ENCODE results near the gene LAIR1.
"Not testable (repeated sequence)": the region's sequence is repeated elsewhere in the genome, so short reads cannot be mapped to it uniquely, and the experiment has no call there.

The LAIR1 gene

GRCh38 chr19:54364775-54365257 lies at the start of gene LAIR1:
Gene LAIR1 (minus strand): TSS chr19:54364931. CDS start chr19:54364804, 127 bp downstream.
- peak; percentile 68 for DNase-seq

GRCh38 chr19:54414156-54414555 lies 49.4 kb upstream of the LAIR1 start:
- no peak for DNase-seq

- DNase-seq: no peak
Observed at GRCh38 chr19:54412877-54413276, 48.1 kb upstream of the LAIR1 start.

GRCh38 chr19:54411033-54411432 lies 46.3 kb upstream of the LAIR1 start:
- no peak for DNase-seq

- DNase-seq: no peak
Observed at GRCh38 chr19:54408456-54409026, 43.8 kb upstream of the LAIR1 start.

GRCh38 chr19:54407780-54408179 lies 43.0 kb upstream of the LAIR1 start:
- DNase-seq: no peak

GRCh38 chr19:54405628-54406027 lies 40.9 kb upstream of the LAIR1 start:
- DNase-seq: no peak

GRCh38 chr19:54403054-54403453 lies 38.3 kb upstream of the LAIR1 start:
- DNase-seq: no peak

GRCh38 chr19:54400913-54401312 lies 36.2 kb upstream of the LAIR1 start:
- no peak for DNase-seq

GRCh38 chr19:54399189-54399588 lies 34.5 kb upstream of the LAIR1 start:
- no peak for DNase-seq

- DNase-seq: no peak
Observed at GRCh38 chr19:54395685-54396084, 31.0 kb upstream of the LAIR1 start.

GRCh38 chr19:54393381-54393780 lies 28.6 kb upstream of the LAIR1 start:
- no peak for DNase-seq

GRCh38 chr19:54392105-54392504 lies 27.4 kb upstream of the LAIR1 start:
- no peak for DNase-seq

GRCh38 chr19:54391589-54392061 lies 26.9 kb upstream of the LAIR1 start:
- DNase-seq: no peak

- peak; percentile 68 for DNase-seq
Observed at GRCh38 chr19:54390942-54391577, 26.3 kb upstream of the LAIR1 start.

GRCh38 chr19:54389553-54389952 lies 24.8 kb upstream of the LAIR1 start:
- no peak for DNase-seq

GRCh38 chr19:54388802-54389139 lies 24.0 kb upstream of the LAIR1 start:
- no peak for DNase-seq

- DNase-seq: peak; percentile 41
Observed at GRCh38 chr19:54387991-54388801, 23.5 kb upstream of the LAIR1 start.

- DNase-seq: no peak
Observed at GRCh38 chr19:54383330-54383729, 18.6 kb upstream of the LAIR1 start.

- DNase-seq: not testable (repeated sequence)
Observed at GRCh38 chr19:54382041-54382440, 17.3 kb upstream of the LAIR1 start.

GRCh38 chr19:54380897-54381296 lies 16.2 kb upstream of the LAIR1 start:
- no peak for DNase-seq

GRCh38 chr19:54379187-54379678 lies 14.5 kb upstream of the LAIR1 start:
- DNase-seq: no peak

GRCh38 chr19:54376610-54377285 lies 12.0 kb upstream of the LAIR1 start:
- no peak for DNase-seq
